Gastroesophageal sphincter (tissue), 3 donors: ENCODE data around the gene SLC50A1.
A peak's percentile ranks its signal among the peaks of the same experiment; 100 is the strongest.

Experiments used
- CTCF ChIP-seq, 4 experiments: fragments of 200-600 bp in 2 of 4; fragments of 450-650 bp in 2 of 4; sonication (generic) in 1 of 4; IDR thresholded peaks; one replicate each; pipeline ENCODE4 v1.5.1; 2017 to 2019; ENCODE audit warnings: antibody characterized with exemption in 4 of 4, mild to moderate bottlenecking in 2 of 4, moderate library complexity in 2 of 4
- EP300 ChIP-seq: sonication (generic); formaldehyde crosslinking; IDR thresholded peaks from one replicate; pipeline ENCODE4 v1.6.1; 2017; ENCODE audit warnings: antibody characterized with exemption, mild to moderate bottlenecking
- POLR2A ChIP-seq, 2 donors: fragments of 450-650 bp; IDR thresholded peaks; one replicate each; pipeline ENCODE4 v1.6.1; 2017; ENCODE audit warnings: antibody characterized with exemption in 2 of 2, mild to moderate bottlenecking in 2 of 2, moderate library complexity in 1 of 2
- POLR2AphosphoS5 ChIP-seq: sonication (generic); formaldehyde crosslinking; IDR thresholded peaks from one replicate; pipeline ENCODE4 v1.6.1; 2017; ENCODE audit warnings: antibody characterized with exemption

GRCh38 chr1:155131285-155131684 lies 4.4 kb upstream of the SLC50A1 start:
- TF ChIP-seq CTCF (IDR thresholded peaks at IDR 0.05) (no peak), POLR2A (IDR thresholded peaks at IDR 0.05) (no peak), EP300 (no peak), POLR2AphosphoS5 (peak; percentile 28)
